HUES6 (cell line): ENCODE measurements around the gene OLFM3.

Experiments used
- H3K27ac ChIP-seq: 2 replicates; pipeline ENCODE4 v1.7.0; 2013; ENCODE audit warnings: low read depth, mild to moderate bottlenecking, low read length, inconsistent platforms
- H3K27me3 ChIP-seq: 2 replicates; pipeline ENCODE4 v1.6.1; 2013; ENCODE audit warnings: low read length; ENCODE audit not compliant: control insufficient read depth, insufficient read depth
- H3K36me3 ChIP-seq: 2 replicates; pipeline ENCODE4 v1.6.1; 2013; ENCODE audit warnings: low read length; ENCODE audit not compliant: control insufficient read depth, insufficient read depth
- H3K4me1 ChIP-seq: 2 replicates; pipeline ENCODE4 v1.6.1; 2013; ENCODE audit warnings: low read length; ENCODE audit not compliant: control insufficient read depth, insufficient read depth
- H3K4me3 ChIP-seq: 2 replicates; pipeline ENCODE4 v1.5.1; 2013; ENCODE audit warnings: low read depth, low read length
- H3K9ac ChIP-seq: one replicate; pipeline ENCODE4 v1.6.1; 2013; ENCODE audit warnings: mild to moderate bottlenecking, low read length
- H3K9me3 ChIP-seq: 2 replicates; pipeline ENCODE4 v1.6.1; 2013; ENCODE audit warnings: low read depth, low read length; ENCODE audit not compliant: control insufficient read depth, insufficient read depth

Gene OLFM3

DNA sequence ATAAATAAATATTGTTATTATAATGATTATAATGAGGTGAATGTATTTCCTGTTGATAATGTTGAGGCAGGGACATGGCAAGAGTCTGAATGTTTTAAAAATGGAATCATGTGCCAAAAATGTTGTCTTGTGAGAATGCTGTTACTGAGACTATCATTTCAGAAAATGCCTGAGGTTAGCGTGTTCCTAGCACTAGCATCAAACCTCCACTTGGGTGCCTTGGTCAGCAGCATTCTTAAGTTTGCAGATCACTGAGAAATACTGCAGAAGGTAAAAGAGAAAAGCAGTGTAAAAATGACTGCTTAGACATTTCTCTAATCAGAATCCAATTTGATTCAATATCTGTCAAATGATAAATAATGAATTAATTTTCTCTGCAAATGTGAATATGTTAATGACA, 50.8 kb downstream of the OLFM3 start:
- Histone ChIP-seq H3K36me3 (no peaks in the 10 kb centered on the region), H3K9me3 (no peaks in the 10 kb centered on the region), H3K4me1 (no peaks in the 10 kb centered on the region), H3K27me3 (no peaks in the 10 kb centered on the region), H3K27ac (no peak overlapping the region), H3K4me3 (no peak overlapping the region), H3K9ac (no peak overlapping the region)

DNA sequence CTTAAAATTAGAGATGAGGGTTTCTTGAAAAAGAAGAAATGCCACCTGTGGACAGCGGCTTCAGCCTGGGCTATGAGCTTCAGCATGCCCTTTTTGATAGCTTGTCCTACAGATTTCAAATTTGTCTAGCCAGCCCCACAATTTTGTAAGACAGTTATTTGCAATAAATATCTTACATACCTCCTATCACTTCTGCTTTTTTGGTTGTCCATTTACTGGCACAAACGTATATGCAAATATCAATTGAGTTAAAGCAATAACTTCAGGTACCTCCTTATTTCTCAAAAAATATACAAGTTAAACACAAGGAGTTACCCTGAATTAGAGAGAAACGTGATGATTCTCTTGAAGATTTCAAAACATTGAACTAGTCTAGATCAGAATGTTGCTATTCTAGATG, 53.5 kb downstream of the OLFM3 start:
- no peak overlapping the region for H3K9ac ChIP-seq
- no peaks in the 10 kb centered on the region for H3K36me3 ChIP-seq
- no peaks in the 10 kb centered on the region for H3K4me1 ChIP-seq
- no peaks in the 10 kb centered on the region for H3K9me3 ChIP-seq
- H3K4me3 ChIP-seq: no peak overlapping the region
- no peak overlapping the region for H3K27ac ChIP-seq
- no peaks in the 10 kb centered on the region for H3K27me3 ChIP-seq

DNA sequence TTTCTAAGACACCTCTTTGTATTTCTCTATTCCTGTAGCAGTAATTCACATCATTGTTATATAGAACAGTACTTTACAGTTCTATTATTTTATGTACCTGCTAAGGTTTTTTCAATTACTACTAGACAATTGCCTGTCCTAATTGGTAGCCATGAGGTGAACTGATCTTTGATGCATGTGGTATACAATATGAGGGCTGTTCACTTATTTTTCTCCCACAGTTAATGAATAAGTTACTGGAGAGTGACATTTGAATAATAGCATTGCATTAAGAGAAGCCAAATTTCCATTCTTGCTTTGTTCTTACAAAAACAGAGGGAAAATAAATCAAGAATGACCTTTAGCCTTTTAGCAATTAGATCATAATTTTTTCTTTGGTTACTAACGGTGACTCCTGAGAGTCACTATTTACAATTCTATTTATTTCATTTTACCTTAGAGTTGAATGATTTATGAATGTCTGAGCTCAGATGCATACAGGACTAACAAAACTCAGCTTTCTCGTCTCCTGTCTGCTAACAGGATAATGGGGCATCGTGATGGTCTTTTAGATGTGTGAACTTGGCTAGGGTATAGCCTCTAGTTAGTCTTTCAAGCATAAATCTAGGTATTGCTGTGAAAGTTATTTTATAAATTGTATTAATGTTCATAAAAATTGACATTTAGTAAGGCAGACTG, 54.1 kb downstream of the OLFM3 start:
- H3K36me3 ChIP-seq: no peaks in the 10 kb centered on the region

DNA sequence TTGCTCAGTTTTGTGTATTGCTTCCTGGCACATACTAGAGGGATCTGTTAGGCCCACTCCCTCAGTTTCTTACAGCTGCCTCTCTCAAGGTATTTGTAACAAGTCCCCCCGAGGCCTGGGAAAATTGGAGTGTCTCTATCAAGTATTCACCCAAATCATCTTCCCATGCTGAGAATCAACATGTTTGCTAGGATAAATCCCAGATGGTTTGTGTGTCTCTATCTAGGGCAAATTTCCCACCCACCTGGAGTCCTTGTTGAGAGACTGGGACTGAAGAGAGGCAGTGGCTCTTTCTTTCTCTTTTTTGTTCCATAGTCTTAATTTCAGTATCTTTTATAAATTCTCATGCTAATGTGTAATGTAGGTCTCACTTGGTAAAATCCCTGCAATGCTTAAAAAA, 58.0 kb downstream of the OLFM3 start:
- Histone ChIP-seq H3K27ac (no peak overlapping the region), H3K9ac (no peak overlapping the region), H3K27me3 (no peaks in the 10 kb centered on the region), H3K4me3 (no peak overlapping the region), H3K4me1 (no peaks in the 10 kb centered on the region), H3K36me3 (no peaks in the 10 kb centered on the region), H3K9me3 (no peaks in the 10 kb centered on the region; the same call in 1 of the 2 replicates)

More for the DNA sequence above, 54.1 kb downstream of the OLFM3 start:
- Histone ChIP-seq H3K9me3 (no peaks in the 10 kb centered on the region), H3K9ac (no peak overlapping the region), H3K4me1 (no peaks in the 10 kb centered on the region), H3K27me3 (no peaks in the 10 kb centered on the region), H3K4me3 (no peak overlapping the region), H3K27ac (no peak overlapping the region)

DNA sequence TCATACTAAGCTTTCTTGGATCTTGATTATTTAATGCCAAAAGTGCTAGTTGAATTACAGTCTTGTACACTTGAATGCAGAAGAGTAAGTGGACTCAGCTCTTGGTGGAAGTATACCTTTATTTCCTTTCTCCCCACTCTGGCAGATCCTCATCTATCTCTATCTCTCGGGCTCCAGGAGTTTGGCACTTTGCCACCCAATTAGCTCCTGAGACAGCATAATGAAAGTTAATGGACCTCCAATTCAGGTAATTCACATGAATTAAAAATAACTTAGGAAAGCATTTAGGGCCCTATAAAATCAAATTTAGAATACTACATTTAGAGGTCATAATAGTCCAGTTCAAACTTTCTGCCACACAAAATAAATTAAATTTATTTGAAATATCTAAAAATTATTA, 67.4 kb downstream of the OLFM3 start:
- Histone ChIP-seq H3K27ac (no peak overlapping the region), H3K4me3 (no peak overlapping the region), H3K36me3 (no peaks in the 10 kb centered on the region), H3K9ac (no peak overlapping the region), H3K27me3 (no peaks in the 10 kb centered on the region), H3K9me3 (no peaks in the 10 kb centered on the region; the same call in 1 of the 2 replicates), H3K4me1 (no peaks in the 10 kb centered on the region)

DNA sequence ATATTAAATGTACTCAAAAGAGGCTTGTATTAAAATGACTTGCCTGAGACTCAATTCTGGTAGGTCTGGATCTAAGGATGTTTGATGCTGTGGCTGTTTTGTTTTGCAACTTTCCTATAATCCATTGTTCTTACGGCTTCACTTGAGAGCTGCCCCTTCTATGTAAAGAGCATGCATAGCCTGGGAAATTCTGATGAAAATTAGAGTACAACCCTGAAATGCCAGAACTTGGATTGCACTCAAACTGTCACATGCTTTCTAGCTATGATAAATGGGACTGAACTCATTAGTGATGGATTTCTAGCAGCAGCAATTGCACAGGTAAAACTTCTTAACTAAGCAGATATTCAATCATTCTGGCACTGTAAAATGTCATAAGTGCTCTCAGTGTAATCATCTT, 67.9 kb downstream of the OLFM3 start:
- Histone ChIP-seq H3K4me3 (no peak overlapping the region), H3K4me1 (no peaks in the 10 kb centered on the region), H3K27ac (no peak overlapping the region), H3K9ac (no peak overlapping the region), H3K9me3 (no peaks in the 10 kb centered on the region; the same call in 1 of the 2 replicates), H3K27me3 (no peaks in the 10 kb centered on the region), H3K36me3 (no peaks in the 10 kb centered on the region)

DNA sequence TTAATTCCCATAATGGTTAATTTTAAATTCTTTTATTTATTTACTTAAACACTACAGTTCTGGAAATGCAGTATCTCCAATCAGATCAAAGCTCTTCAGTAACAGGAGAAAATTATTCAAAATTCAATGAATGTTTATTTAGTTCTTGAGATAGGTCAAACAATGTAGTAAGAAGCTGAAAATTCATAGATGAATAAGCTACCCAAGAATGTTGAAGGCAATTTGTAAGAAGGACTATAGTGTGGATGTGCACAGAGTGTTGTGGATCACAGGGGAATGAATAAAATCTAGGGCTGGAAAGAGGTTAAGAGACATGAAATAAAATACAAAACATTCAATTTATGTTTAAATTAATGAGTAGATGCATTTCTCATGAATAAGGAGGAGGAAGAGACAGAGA, 72.0 kb downstream of the OLFM3 start:
- Histone ChIP-seq H3K9ac (no peak overlapping the region), H3K27me3 (no peaks in the 10 kb centered on the region), H3K4me3 (no peak overlapping the region), H3K36me3 (no peaks in the 10 kb centered on the region), H3K27ac (no peak overlapping the region), H3K4me1 (no peaks in the 10 kb centered on the region), H3K9me3 (no peaks in the 10 kb centered on the region)

DNA sequence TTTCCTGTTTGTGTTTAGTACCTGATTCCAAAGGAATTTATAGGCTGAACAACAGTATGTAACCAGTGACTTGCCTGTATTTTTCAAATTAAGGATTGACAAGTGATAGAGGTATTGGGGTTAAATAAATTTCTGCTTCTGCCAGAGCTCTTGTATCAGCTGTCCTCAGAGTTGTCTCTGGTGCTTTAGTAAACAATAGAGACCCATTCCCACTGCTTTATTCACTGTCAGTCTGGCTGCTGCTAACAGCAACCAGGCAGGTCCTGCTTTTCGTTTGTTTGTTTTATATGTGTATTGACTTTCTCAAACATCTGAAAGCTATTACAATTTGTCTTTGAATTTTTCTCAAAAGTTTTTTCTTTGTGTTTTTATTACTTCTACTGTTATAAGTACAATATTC, 76.1 kb downstream of the OLFM3 start:
- Histone ChIP-seq H3K9ac (no peak overlapping the region), H3K9me3 (no peaks in the 10 kb centered on the region), H3K27ac (no peak overlapping the region), H3K36me3 (no peaks in the 10 kb centered on the region), H3K4me1 (no peaks in the 10 kb centered on the region), H3K4me3 (no peak overlapping the region), H3K27me3 (no peaks in the 10 kb centered on the region)

DNA sequence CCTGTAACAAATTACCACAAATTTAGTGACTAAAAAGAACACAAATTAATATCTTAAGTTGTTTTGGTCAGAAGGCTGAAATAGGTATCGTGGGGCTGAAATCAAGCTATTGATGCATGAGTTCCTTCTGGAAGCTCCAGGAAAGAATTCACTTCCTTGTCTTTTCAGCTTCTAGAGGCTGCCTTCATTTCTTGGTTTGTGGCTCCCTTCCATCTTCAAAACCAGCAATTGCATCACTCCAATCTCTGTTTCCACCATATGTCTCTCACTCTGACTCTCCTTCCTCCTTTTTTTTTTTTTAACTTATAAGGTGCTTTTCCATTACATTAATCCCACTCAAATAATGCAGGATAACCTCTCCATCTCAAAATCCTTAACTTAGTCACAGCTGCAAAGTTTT, 78.4 kb downstream of the OLFM3 start:
- no peak overlapping the region for H3K4me3 ChIP-seq
- no peaks in the 10 kb centered on the region for H3K27me3 ChIP-seq
- H3K36me3 ChIP-seq: no peaks in the 10 kb centered on the region
- H3K4me1 ChIP-seq: no peaks in the 10 kb centered on the region
- H3K27ac ChIP-seq: no peak overlapping the region
- no peaks in the 10 kb centered on the region for H3K9me3 ChIP-seq
- H3K9ac ChIP-seq: no peak overlapping the region

DNA sequence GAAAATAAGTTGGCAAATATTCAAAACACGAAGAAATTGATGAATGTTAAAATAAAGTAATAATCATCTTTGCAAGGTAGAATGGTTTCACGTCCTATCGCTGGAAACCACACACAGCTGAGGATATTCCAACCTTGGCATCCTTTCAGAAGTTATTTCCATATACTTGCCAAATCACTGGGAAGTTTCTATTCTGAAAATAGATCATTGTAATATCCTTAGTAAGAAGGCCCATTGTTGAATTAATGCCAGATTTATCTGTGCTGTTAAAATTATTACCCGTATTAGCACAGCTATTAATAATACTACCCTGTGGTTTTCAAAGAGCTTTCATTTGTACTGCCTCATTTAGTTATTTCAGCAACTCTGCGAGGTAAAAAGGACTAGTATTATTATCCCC, 81.1 kb downstream of the OLFM3 start:
- H3K4me1 ChIP-seq: no peaks in the 10 kb centered on the region
- H3K4me3 ChIP-seq: no peak overlapping the region
- no peaks in the 10 kb centered on the region for H3K9me3 ChIP-seq
- H3K36me3 ChIP-seq: no peaks in the 10 kb centered on the region
- H3K27me3 ChIP-seq: no peaks in the 10 kb centered on the region
- no peak overlapping the region for H3K9ac ChIP-seq
- H3K27ac ChIP-seq: no peak overlapping the region

DNA sequence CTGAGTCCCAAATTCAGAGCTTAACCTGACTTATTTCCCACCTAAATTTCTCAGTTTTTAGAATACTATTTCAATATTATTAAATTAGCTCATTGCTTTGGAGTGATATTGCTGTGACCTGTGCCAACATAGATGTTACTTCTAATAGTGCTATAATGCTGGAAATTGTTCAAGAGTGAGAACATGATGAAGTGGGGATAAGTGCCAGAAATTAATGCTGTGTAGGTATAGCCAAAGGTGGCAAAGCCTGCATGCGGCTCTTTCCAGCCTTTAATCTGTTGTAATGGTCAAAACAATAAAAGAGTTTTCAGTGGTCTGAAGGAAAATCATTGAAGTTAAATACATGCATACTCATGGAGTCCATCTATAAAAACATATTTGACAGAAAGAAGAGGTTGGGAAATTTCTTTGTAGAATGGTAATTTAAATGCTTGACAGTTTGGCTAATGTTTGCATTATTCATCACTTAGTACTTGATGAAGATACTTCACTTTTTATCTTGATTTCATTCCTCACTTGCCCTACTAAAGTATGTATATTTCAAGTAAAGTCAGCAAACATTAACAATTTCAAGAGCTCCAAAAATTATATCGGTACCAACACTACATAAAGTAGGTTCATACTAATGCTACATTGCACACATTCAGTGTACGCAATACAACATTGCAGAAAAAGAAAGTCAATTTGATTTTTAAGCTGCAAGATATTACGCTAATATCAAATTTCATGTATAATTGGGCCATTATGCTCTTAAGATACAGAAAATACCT, 82.1 kb downstream of the OLFM3 start:
- H3K4me3 ChIP-seq: no peak overlapping the region
- no peaks in the 10 kb centered on the region for H3K4me1 ChIP-seq
- H3K36me3 ChIP-seq: no peaks in the 10 kb centered on the region

More for the DNA sequence above, 82.1 kb downstream of the OLFM3 start:
- Histone ChIP-seq H3K9ac (no peak overlapping the region), H3K27ac (no peak overlapping the region), H3K9me3 (no peaks in the 10 kb centered on the region), H3K27me3 (no peaks in the 10 kb centered on the region)
